ENCODE measurements around the gene CXCR5. TPM values are rescaled to one million over a fixed set of nuclear protein-coding genes. Genes with fewer than 3 reads are reported as not detected.

Gene CXCR5
- total and polyA plus RNA-seq, 2 of the 4 experiments (the other 2 are of a cell fraction), result not detected

DNA sequence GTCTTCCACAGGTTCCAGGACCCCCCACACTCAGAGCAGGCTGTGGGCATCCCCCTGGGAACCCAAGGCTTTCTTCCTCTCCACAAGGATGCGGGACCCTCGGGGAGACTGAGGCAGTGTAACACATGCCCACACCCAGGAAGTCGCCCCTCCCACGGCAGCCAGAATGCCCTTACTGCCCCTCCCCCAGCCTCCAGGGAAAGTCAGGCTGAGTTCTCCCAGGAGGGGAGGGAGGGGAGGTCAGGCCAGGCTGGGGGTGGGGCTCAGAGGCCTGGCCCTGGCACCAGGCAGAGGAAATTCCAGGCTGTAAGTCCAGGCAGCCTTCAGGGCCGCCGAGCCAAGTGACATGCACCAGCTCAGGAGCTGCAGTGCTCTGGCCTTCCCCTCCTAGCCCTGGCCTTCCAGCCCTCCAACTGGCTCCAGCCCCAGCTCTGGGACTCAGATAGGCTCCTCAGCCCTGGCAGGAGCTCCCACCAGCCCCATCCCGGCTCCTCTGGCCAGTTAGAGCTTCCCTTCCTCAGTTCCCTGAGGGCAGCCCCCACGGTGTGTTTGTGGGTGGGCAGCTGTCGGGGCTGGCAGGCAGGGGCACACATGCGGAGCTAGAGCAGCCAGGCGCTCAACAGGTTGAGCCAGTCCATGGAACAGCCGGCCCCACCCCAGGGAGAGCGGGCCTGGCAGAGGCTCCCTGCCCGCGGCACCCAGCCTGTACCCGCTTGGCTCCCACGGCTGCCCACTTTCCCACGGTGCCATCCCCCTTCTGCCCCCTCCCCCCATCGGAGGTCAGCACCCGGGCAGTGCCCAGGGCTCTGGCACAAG lies 38.4 kb downstream of the CXCR5 start:
- Histone ChIP-seq H4K8ac (ENCODE audit: low read depth in 2 of 2, low read length in 2 of 2) (peak overlapping the region; percentile 34 to 75), H2AFZ (replicated peaks; ENCODE audit: low read length, poor library complexity) (peak overlapping the region; percentile 35), H3K9me1 (ENCODE audit: insufficient read depth, low read length) (no peaks in the 10 kb centered on the region), H4K20me1 (ENCODE audit: insufficient read depth, low read length) (peaks cover 69% of the 10 kb centered on the region), H3K79me1 (ENCODE audit: low read depth in 1 of 2, low read length in 2 of 2) (peaks cover 8 to 51% of the 10 kb centered on the region in 2 experiments; a peak in 3 of 4 replicates), H3K14ac (replicated peaks; ENCODE audit: low read depth, low read length) (peak overlapping the region; percentile 99), H3K4me3 (ENCODE audit: insufficient read depth, low read depth, low read length) (peak overlapping the region; percentile 99), H4K5ac (ENCODE audit: low read depth, low read length) (peak overlapping the region; percentile 31), H3K9me3 (ENCODE audit: control insufficient read depth, insufficient read depth, low read length) (no peaks in the 10 kb centered on the region), H3K23ac (ENCODE audit: low read depth, low read length) (peak overlapping the region; percentile 99; the same call in 1 of the 2 replicates), H4K91ac (ENCODE audit: insufficient read depth, low read depth, low read length) (peak overlapping the region; percentile 96), H3K27me3 (ENCODE audit: control insufficient read depth, insufficient read depth, low read length) (no peaks in the 10 kb centered on the region), H3K56ac (ENCODE audit: extremely low read depth, insufficient read depth, low read length) (peak overlapping the region; percentile 60), H3K4me2 (ENCODE audit: low read depth, low read length) (peak overlapping the region; percentile 91), H2BK5ac (ENCODE audit: low read depth, low read length, poor library complexity, severe bottlenecking) (peak overlapping the region; percentile 92), H2AK5ac (ENCODE audit: low read depth, low read length) (peak overlapping the region; percentile 96), H3K4ac (ENCODE audit: low read depth, low read length) (peak overlapping the region; percentile 97), H2BK120ac (ENCODE audit: low read depth, low read length) (peak overlapping the region; percentile 92), H2AK9ac (replicated peaks; ENCODE audit: low read depth, low read length, poor library complexity) (peak overlapping the region; percentile 63), H3K36me3 (ENCODE audit: control insufficient read depth, insufficient read depth, low read length) (no peaks in the 10 kb centered on the region), H2BK15ac (ENCODE audit: low read depth, low read length) (peak overlapping the region; percentile 60; the same call in 2 of the 3 replicates), H3K9ac (ENCODE audit: low read depth, low read length) (peak overlapping the region; percentile 100), H3K4me1 (ENCODE audit: control insufficient read depth, insufficient read depth, low read length) (peaks cover 32% of the 10 kb centered on the region), H3K27ac (ENCODE audit: insufficient read depth, low read length) (peak overlapping the region; percentile 99), H3K18ac (ENCODE audit: low read depth, low read length) (peak overlapping the region; percentile 33), H2BK20ac (ENCODE audit: low read depth, low read length) (peak overlapping the region; percentile 79)
- in situ Hi-C loops (cut with MboI; ENCODE audit: low sequenced_read_pairs) (no loop called here), dilution Hi-C loops (cut with HindIII; ENCODE audit: low sequenced_read_pairs, unreplicated experiment) (no loop called here), intact Hi-C loops (cut with micrococcal nuclease) (no loop called here)
- TF ChIP-seq MXI1 (IDR thresholded peaks at IDR 0.05; ENCODE audit: borderline replicate concordance, low read depth, low read length), result peak; percentile 38; the same call in 1 of the 2 replicates
- TF ChIP-seq BHLHE40 (IDR thresholded peaks at IDR 0.05; ENCODE audit: low read depth, low read length), result no peak
- peak; percentile 77; the same call in 1 of the 2 replicates for TF ChIP-seq MAZ (IDR thresholded peaks at IDR 0.05; ENCODE audit: borderline replicate concordance, low read depth, low read length)
- no TSS peak for BruUV-seq (replicated peaks)
- ChIA-PET POLR2A (ENCODE audit: unreplicated experiment) (interaction anchor here (1.9 kb wide), 1 partner anchor 12 kb away, joined by 13 read pairs; no protein-coding TSS in a partner anchor), CTCF (interaction anchor here (1.0 to 1.6 kb wide), 3 partner anchors 13 to 303 kb away, joined by 3 to 4 read pairs (median 4); partner anchors contain the start of gene DDX6)
- ATAC-seq (ENCODE audit: low read depth) (peak; percentile 3), DNase-seq (peak; percentile 56)
- no CpG with 5 or more reads among the region's 20 CpGs for WGBS, 2 experiments (ENCODE audit: extremely low coverage in 2 of 2, insufficient read length in 1 of 2)
